Measurements from ENCODE around the gene CC2D2A. TPM values are rescaled to one million over a fixed set of nuclear protein-coding genes. Genes with fewer than 3 reads are reported as not detected.

The CC2D2A gene
- total RNA-seq, 1 experiment from 2014 or later = 29.7 TPM

GRCh38 chr4:15533817-15534216 is 64.1 kb downstream of the CC2D2A start:
- H3K9me3 ChIP-seq (ENCODE audit: low read depth, low read length, poor library complexity, severe bottlenecking) = no peaks in the 10 kb centered on the region
- CTCF ChIA-PET = no interaction called here
- no peak overlapping the region for H3K4me3 ChIP-seq (ENCODE audit: low read depth, low read length, poor library complexity, severe bottlenecking)
- no peak overlapping the region for H3K27ac ChIP-seq (ENCODE audit: low read depth, low read length, poor library complexity, severe bottlenecking)
- H3K27me3 ChIP-seq (replicated peaks; ENCODE audit: insufficient read depth, low read depth, low read length, poor library complexity) = no peaks in the 10 kb centered on the region
- DNase-seq (ENCODE audit: low spot score) = no peak
- no peak for TF ChIP-seq CTCF (conservative IDR thresholded peaks at IDR 0.05; ENCODE audit: low read depth, low read length)
- no peak for TF ChIP-seq EZH2 (IDR thresholded peaks at IDR 0.05; ENCODE audit: borderline replicate concordance, low read depth, low read length, poor library complexity, severe bottlenecking)
- POLR2A ChIA-PET (ENCODE audit: low non-redundant PET) = no interaction called here
- BruUV-seq (replicated peaks) = no TSS peak
- H3K4me1 ChIP-seq (ENCODE audit: insufficient read depth, low read length, poor library complexity, severe bottlenecking) = no peaks in the 10 kb centered on the region
- peaks cover 9% of the 10 kb centered on the region for H3K36me3 ChIP-seq (ENCODE audit: insufficient read depth, low read length, poor library complexity, severe bottlenecking)
- intact Hi-C loops (cut with micrococcal nuclease; ENCODE audit: unreplicated experiment) = no loop called here

GRCh38 chr4:15535599-15535998 is 65.9 kb downstream of the CC2D2A start:
- Histone ChIP-seq H3K36me3 (ENCODE audit: insufficient read depth, low read length, poor library complexity, severe bottlenecking) (peaks cover 9% of the 10 kb centered on the region), H3K9me3 (ENCODE audit: low read depth, low read length, poor library complexity, severe bottlenecking) (no peaks in the 10 kb centered on the region), H3K4me3 (ENCODE audit: low read depth, low read length, poor library complexity, severe bottlenecking) (no peak overlapping the region), H3K4me1 (ENCODE audit: insufficient read depth, low read length, poor library complexity, severe bottlenecking) (no peaks in the 10 kb centered on the region), H3K27me3 (replicated peaks; ENCODE audit: insufficient read depth, low read depth, low read length, poor library complexity) (no peaks in the 10 kb centered on the region), H3K27ac (ENCODE audit: low read depth, low read length, poor library complexity, severe bottlenecking) (no peak overlapping the region)
- DNase-seq (ENCODE audit: low spot score) = no peak
- ChIA-PET CTCF (no interaction called here), POLR2A (ENCODE audit: low non-redundant PET) (no interaction called here)
- TF ChIP-seq CTCF (conservative IDR thresholded peaks at IDR 0.05; ENCODE audit: low read depth, low read length) (no peak), EZH2 (IDR thresholded peaks at IDR 0.05; ENCODE audit: borderline replicate concordance, low read depth, low read length, poor library complexity, severe bottlenecking) (no peak)
- intact Hi-C loops (cut with micrococcal nuclease; ENCODE audit: unreplicated experiment) = no loop called here
- BruUV-seq (replicated peaks) = no TSS peak

- Histone ChIP-seq H3K27me3 (replicated peaks; ENCODE audit: insufficient read depth, low read depth, low read length, poor library complexity) (no peaks in the 10 kb centered on the region), H3K36me3 (ENCODE audit: insufficient read depth, low read length, poor library complexity, severe bottlenecking) (peaks cover 9% of the 10 kb centered on the region), H3K27ac (ENCODE audit: low read depth, low read length, poor library complexity, severe bottlenecking) (no peak overlapping the region), H3K4me1 (ENCODE audit: insufficient read depth, low read length, poor library complexity, severe bottlenecking) (no peaks in the 10 kb centered on the region), H3K9me3 (ENCODE audit: low read depth, low read length, poor library complexity, severe bottlenecking) (no peaks in the 10 kb centered on the region), H3K4me3 (ENCODE audit: low read depth, low read length, poor library complexity, severe bottlenecking) (no peak overlapping the region)
- no peak for TF ChIP-seq CTCF (conservative IDR thresholded peaks at IDR 0.05; ENCODE audit: low read depth, low read length)
- no peak for TF ChIP-seq EZH2 (IDR thresholded peaks at IDR 0.05; ENCODE audit: borderline replicate concordance, low read depth, low read length, poor library complexity, severe bottlenecking)
- ChIA-PET CTCF (no interaction called here), POLR2A (ENCODE audit: low non-redundant PET) (no interaction called here)
- intact Hi-C loops (cut with micrococcal nuclease; ENCODE audit: unreplicated experiment) = no loop called here
- DNase-seq (ENCODE audit: low spot score) = no peak
- BruUV-seq (replicated peaks) = no TSS peak
These were observed 67.1 kb downstream of the CC2D2A start for GRCh38 chr4:15536552-15537499.
